ENCODE measurements around the gene MCU. TPM values are rescaled to one million over a fixed set of nuclear protein-coding genes. Genes with fewer than 3 reads are reported as not detected.
"Not testable (repeated sequence)": the region's sequence is repeated elsewhere in the genome, so short reads cannot be mapped to it uniquely, and the experiment has no call there.

Gene MCU
- total and polyA plus RNA-seq, 7 experiments from 2014 or later: 4.8 to 14.3 (median 10.7) TPM

- no peak for ATAC-seq
- Mint-ChIP-seq H3K4me1 (peaks cover 6 to 32% (median 26%) of the 10 kb centered on the region in 7 donors), H3K27ac (no peak overlapping the region), H3K36me3 (no peaks in the 10 kb centered on the region), H3K4me3 (no peak overlapping the region), H3K27me3 (no peaks in the 10 kb centered on the region), H3K9me3 (no peaks in the 10 kb centered on the region)
- POLR2A ChIA-PET: interaction anchor here (0.6 kb wide), 1 partner anchor 67 kb away, joined by 3 read pairs; no protein-coding TSS in a partner anchor
- Histone ChIP-seq H3K4me1 (ENCODE audit: control insufficient read depth in 2 of 2, insufficient read depth in 2 of 2, low read length in 2 of 2) (peaks cover 8 to 11% of the 10 kb centered on the region in 2 donors), H3K36me3 (ENCODE audit: control insufficient read depth in 2 of 3, insufficient read depth in 3 of 3, low read length in 3 of 3) (no peaks in the 10 kb centered on the region), H3K9me3 (ENCODE audit: control insufficient read depth in 2 of 3, low read length in 3 of 3) (no peaks in the 10 kb centered on the region), H3K27me3 (ENCODE audit: control insufficient read depth in 2 of 2, insufficient read depth in 2 of 2, low read length in 2 of 2) (no peaks in the 10 kb centered on the region), H3K27ac (ENCODE audit: low read depth, low read length) (no peak overlapping the region), H3K4me3 (ENCODE audit: low read length) (no peak overlapping the region)
- intact Hi-C loops (cut with micrococcal nuclease): no loop called here
- no peak for DNase-seq
- CTCF ChIA-PET: interaction anchor here (0.9 kb wide), 1 partner anchor 22 kb away, joined by 3 read pairs; no protein-coding TSS in a partner anchor
Measured at GRCh38 chr10:72697716-72698115, 5.8 kb downstream of the MCU start.

GRCh38 chr10:72702465-72702864 lies 10.5 kb downstream of the MCU start:
- H3K27me3 ChIP-seq (ENCODE audit: control insufficient read depth in 2 of 2, insufficient read depth in 2 of 2, low read length in 2 of 2); H3K4me3 ChIP-seq (ENCODE audit: low read length); H3K27ac ChIP-seq (ENCODE audit: low read depth, low read length); H3K36me3 Mint-ChIP-seq; ATAC-seq; H3K4me1 ChIP-seq (ENCODE audit: control insufficient read depth in 2 of 2, insufficient read depth in 2 of 2, low read length in 2 of 2); H3K27ac Mint-ChIP-seq; H3K4me1 Mint-ChIP-seq; intact Hi-C loops (cut with micrococcal nuclease); H3K36me3 ChIP-seq (ENCODE audit: control insufficient read depth in 2 of 3, insufficient read depth in 3 of 3, low read length in 3 of 3); H3K9me3 ChIP-seq (ENCODE audit: control insufficient read depth in 2 of 3, low read length in 3 of 3); H3K27me3 Mint-ChIP-seq; H3K4me3 Mint-ChIP-seq; H3K9me3 Mint-ChIP-seq; DNase-seq: not testable (repeated sequence)
- ChIA-PET POLR2A (interaction anchor here (0.9 kb wide), 1 partner anchor 10 kb away, joined by 3 read pairs; no protein-coding TSS in a partner anchor), CTCF (interaction anchor here (0.6 kb wide), 1 partner anchor 132 kb away, joined by 3 read pairs; no protein-coding TSS in a partner anchor)

GRCh38 chr10:72702868-72703581 lies 11.1 kb downstream of the MCU start:
- H3K27ac Mint-ChIP-seq: peak overlapping the region in 1 of 9 donors; percentile 6
- no peak overlapping the region for H3K27ac ChIP-seq (ENCODE audit: low read depth, low read length)
- no peaks in the 10 kb centered on the region for H3K9me3 ChIP-seq (ENCODE audit: control insufficient read depth in 2 of 3, low read length in 3 of 3)
- peaks cover 0 to 9% (median 5%) of the 10 kb centered on the region in 7 donors for H3K4me1 Mint-ChIP-seq
- no peaks in the 10 kb centered on the region for H3K36me3 ChIP-seq (ENCODE audit: control insufficient read depth in 2 of 3, insufficient read depth in 3 of 3, low read length in 3 of 3)
- H3K27me3 Mint-ChIP-seq: no peaks in the 10 kb centered on the region
- ChIA-PET CTCF (interaction anchor here (0.6 kb wide), 2 partner anchors 12 to 131 kb away, joined by 3 to 5 read pairs; no protein-coding TSS in a partner anchor), POLR2A (interaction anchor here (1.1 kb wide), 1 partner anchor 11 kb away, joined by 3 read pairs; the partner anchor contains the start of gene MCU)
- H3K9me3 Mint-ChIP-seq: no peaks in the 10 kb centered on the region
- H3K4me3 Mint-ChIP-seq: no peak overlapping the region
- no peaks in the 10 kb centered on the region for H3K4me1 ChIP-seq (ENCODE audit: control insufficient read depth in 2 of 2, insufficient read depth in 2 of 2, low read length in 2 of 2)
- H3K4me3 ChIP-seq (ENCODE audit: low read length): no peak overlapping the region
- DNase-seq: no peak
- no peaks in the 10 kb centered on the region for H3K27me3 ChIP-seq (ENCODE audit: control insufficient read depth in 2 of 2, insufficient read depth in 2 of 2, low read length in 2 of 2)
- peaks cover 0 to 1% (median 0%) of the 10 kb centered on the region in 5 donors for H3K36me3 Mint-ChIP-seq
- intact Hi-C loops (cut with micrococcal nuclease): no loop called here
- ATAC-seq: peak; percentile 42

- no peak for DNase-seq
- no peaks in the 10 kb centered on the region for H3K36me3 ChIP-seq (ENCODE audit: control insufficient read depth in 2 of 3, insufficient read depth in 3 of 3, low read length in 3 of 3)
- peak overlapping the region in 1 of 9 donors; percentile 8 for H3K27ac Mint-ChIP-seq
Measured at GRCh38 chr10:72704117-72704516, 12.2 kb downstream of the MCU start.

GRCh38 chr10:72709041-72709440 lies 17.1 kb downstream of the MCU start:
- POLR2A ChIA-PET: no interaction called here
- no peak overlapping the region for H3K27ac Mint-ChIP-seq

More at GRCh38 chr10:72704117-72704516, 12.2 kb downstream of the MCU start:
- POLR2A ChIA-PET: interaction anchor here (1.1 kb wide), 1 partner anchor 12 kb away, joined by 3 read pairs; the partner anchor contains the start of gene MCU
- Mint-ChIP-seq H3K4me3 (no peak overlapping the region), H3K9me3 (no peaks in the 10 kb centered on the region), H3K4me1 (peaks cover 0 to 11% (median 7%) of the 10 kb centered on the region in 7 donors), H3K27me3 (no peaks in the 10 kb centered on the region), H3K36me3 (peaks cover 0 to 4% (median 0%) of the 10 kb centered on the region in 5 donors)
- H3K4me1 ChIP-seq (ENCODE audit: control insufficient read depth in 2 of 2, insufficient read depth in 2 of 2, low read length in 2 of 2): no peaks in the 10 kb centered on the region
- H3K27me3 ChIP-seq (ENCODE audit: control insufficient read depth in 2 of 2, insufficient read depth in 2 of 2, low read length in 2 of 2): no peaks in the 10 kb centered on the region
- H3K4me3 ChIP-seq (ENCODE audit: low read length): no peak overlapping the region
- no peaks in the 10 kb centered on the region for H3K9me3 ChIP-seq (ENCODE audit: control insufficient read depth in 2 of 3, low read length in 3 of 3)
- H3K27ac ChIP-seq (ENCODE audit: low read depth, low read length): no peak overlapping the region
- no peak for ATAC-seq
- intact Hi-C loops (cut with micrococcal nuclease): no loop called here
- CTCF ChIA-PET: no interaction called here

GRCh38 chr10:72712136-72712535 lies 20.2 kb downstream of the MCU start:
- Mint-ChIP-seq H3K4me3 (no peak overlapping the region), H3K27me3 (no peaks in the 10 kb centered on the region), H3K36me3 (peaks cover 0 to 35% (median 4%) of the 10 kb centered on the region in 5 donors), H3K9me3 (no peaks in the 10 kb centered on the region), H3K4me1 (peaks cover 0 to 7% (median 0%) of the 10 kb centered on the region in 7 donors), H3K27ac (no peak overlapping the region)
- H3K36me3 ChIP-seq (ENCODE audit: control insufficient read depth in 2 of 3, insufficient read depth in 3 of 3, low read length in 3 of 3): peaks cover 0 to 4% (median 0%) of the 10 kb centered on the region in 3 experiments
- H3K4me3 ChIP-seq (ENCODE audit: low read length): no peak overlapping the region
- ChIA-PET CTCF (no interaction called here), POLR2A (no interaction called here)
- H3K27ac ChIP-seq (ENCODE audit: low read depth, low read length): no peak overlapping the region
- no peaks in the 10 kb centered on the region for H3K27me3 ChIP-seq (ENCODE audit: control insufficient read depth in 2 of 2, insufficient read depth in 2 of 2, low read length in 2 of 2)
- DNase-seq (no peak), ATAC-seq (no peak)
- intact Hi-C loops (cut with micrococcal nuclease): no loop called here
- no peaks in the 10 kb centered on the region for H3K9me3 ChIP-seq (ENCODE audit: control insufficient read depth in 2 of 3, low read length in 3 of 3)
- H3K4me1 ChIP-seq (ENCODE audit: control insufficient read depth in 2 of 2, insufficient read depth in 2 of 2, low read length in 2 of 2): no peaks in the 10 kb centered on the region

More at GRCh38 chr10:72709041-72709440, 17.1 kb downstream of the MCU start:
- H3K27me3 ChIP-seq (ENCODE audit: control insufficient read depth in 2 of 2, insufficient read depth in 2 of 2, low read length in 2 of 2): no peaks in the 10 kb centered on the region
- ATAC-seq (no peak), DNase-seq (no peak)
- Mint-ChIP-seq H3K4me3 (no peak overlapping the region), H3K4me1 (peaks cover 0 to 7% (median under 1%) of the 10 kb centered on the region in 7 donors), H3K27me3 (no peaks in the 10 kb centered on the region), H3K36me3 (peaks cover 0 to 15% (median 0%) of the 10 kb centered on the region in 5 donors), H3K9me3 (no peaks in the 10 kb centered on the region)
- H3K36me3 ChIP-seq (ENCODE audit: control insufficient read depth in 2 of 3, insufficient read depth in 3 of 3, low read length in 3 of 3): no peaks in the 10 kb centered on the region
- H3K4me3 ChIP-seq (ENCODE audit: low read length): no peak overlapping the region
- H3K4me1 ChIP-seq (ENCODE audit: control insufficient read depth in 2 of 2, insufficient read depth in 2 of 2, low read length in 2 of 2): no peaks in the 10 kb centered on the region
- intact Hi-C loops (cut with micrococcal nuclease): no loop called here
- CTCF ChIA-PET: no interaction called here
- H3K9me3 ChIP-seq (ENCODE audit: control insufficient read depth in 2 of 3, low read length in 3 of 3): no peaks in the 10 kb centered on the region
- H3K27ac ChIP-seq (ENCODE audit: low read depth, low read length): no peak overlapping the region

Measured in naive thymus-derived CD4-positive, alpha-beta T cell (primary cell).